LNCaP clone FGC (cell line): ENCODE results near the gene CYP4F11.
"Not testable (repeated sequence)": the region's sequence is repeated elsewhere in the genome, so short reads cannot be mapped to it uniquely, and the experiment has no call there.

ENCODE experiments used
- DNase-seq: peaks from one replicate; pipeline ENCODE4 v3.0.0-alpha.2; 2011; ENCODE audit warnings: low read depth
- H3K4me3 ChIP-seq: 2 replicates; pipeline ENCODE4 v1.5.1; 2011; ENCODE audit warnings: mild to moderate bottlenecking, low read depth, low read length, control low read depth
- TF ChIP-seq, protein P1 (sequence below): IDR thresholded peaks from 2 replicates; pipeline ENCODE4 v1.5.1; 2012; ENCODE audit warnings: mild to moderate bottlenecking; ENCODE audit not compliant: control insufficient read depth, insufficient read depth; ENCODE audit errors: extremely low read depth

The CYP4F11 gene

DNA sequence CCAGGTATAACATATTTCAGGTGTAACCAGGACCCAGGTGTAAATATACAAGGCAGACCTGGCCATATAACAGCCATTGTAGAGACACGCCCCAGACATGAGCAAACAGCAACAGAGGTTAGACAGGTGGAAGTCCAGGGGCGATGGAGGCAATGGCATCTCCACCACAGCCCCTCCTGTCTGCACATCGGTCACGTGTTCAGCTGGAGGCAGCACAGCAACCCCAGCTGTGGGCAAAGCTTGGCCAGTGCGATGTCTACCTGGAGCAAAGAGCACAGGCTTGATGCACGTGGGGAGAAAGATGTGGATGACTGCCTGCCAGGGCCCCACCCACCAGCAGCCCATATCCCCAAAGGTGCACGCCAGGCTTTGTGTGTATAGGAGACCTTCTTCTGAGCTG is 40.9 kb downstream of the CYP4F11 start:
- no peak overlapping the region for H3K4me3 ChIP-seq
- TF ChIP-seq, protein P1, sequence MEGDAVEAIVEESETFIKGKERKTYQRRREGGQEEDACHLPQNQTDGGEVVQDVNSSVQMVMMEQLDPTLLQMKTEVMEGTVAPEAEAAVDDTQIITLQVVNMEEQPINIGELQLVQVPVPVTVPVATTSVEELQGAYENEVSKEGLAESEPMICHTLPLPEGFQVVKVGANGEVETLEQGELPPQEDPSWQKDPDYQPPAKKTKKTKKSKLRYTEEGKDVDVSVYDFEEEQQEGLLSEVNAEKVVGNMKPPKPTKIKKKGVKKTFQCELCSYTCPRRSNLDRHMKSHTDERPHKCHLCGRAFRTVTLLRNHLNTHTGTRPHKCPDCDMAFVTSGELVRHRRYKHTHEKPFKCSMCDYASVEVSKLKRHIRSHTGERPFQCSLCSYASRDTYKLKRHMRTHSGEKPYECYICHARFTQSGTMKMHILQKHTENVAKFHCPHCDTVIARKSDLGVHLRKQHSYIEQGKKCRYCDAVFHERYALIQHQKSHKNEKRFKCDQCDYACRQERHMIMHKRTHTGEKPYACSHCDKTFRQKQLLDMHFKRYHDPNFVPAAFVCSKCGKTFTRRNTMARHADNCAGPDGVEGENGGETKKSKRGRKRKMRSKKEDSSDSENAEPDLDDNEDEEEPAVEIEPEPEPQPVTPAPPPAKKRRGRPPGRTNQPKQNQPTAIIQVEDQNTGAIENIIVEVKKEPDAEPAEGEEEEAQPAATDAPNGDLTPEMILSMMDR: no peak
- DNase-seq: no peak

DNA sequence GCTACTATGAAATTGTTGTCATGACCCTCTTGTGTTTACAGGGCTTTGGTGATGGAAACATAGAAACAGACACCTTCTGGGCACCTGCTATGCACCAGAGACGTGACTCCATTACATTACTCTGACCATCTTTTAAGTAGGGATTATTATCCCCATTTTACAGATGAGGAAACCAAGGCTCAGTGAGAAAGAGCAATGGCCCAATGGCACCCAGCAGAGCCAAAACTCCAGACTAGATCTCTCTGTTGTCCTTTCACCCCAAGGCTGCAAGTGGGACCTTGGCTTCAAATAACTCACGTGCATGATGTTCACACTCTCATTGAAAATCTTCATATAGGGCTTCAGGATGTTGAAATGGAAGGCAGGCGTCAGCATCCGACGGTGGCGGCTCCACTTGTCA is 42.3 kb downstream of the CYP4F11 start:
- no peak overlapping the region for H3K4me3 ChIP-seq
- TF ChIP-seq, protein P1: no peak
- DNase-seq: no peak

DNA sequence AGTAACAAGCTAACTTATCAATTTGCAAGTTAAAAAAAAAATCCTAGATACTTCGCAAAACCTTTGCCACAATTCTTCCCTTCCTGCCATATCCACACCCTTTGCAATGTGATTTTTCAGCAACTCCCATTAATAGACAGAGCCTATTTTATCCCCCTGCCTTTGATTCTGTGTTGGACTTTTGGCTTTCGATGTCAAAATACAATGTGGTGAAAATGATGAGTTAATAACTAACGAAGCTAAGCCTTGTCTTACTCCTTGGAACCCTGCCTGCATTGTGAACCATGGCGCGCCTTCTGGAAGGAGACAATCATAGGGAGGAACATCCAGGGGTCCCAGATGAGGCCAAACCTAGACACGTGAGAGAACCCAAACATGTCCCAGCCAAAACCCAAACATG is 42.9 kb downstream of the CYP4F11 start:
- no peak overlapping the region for H3K4me3 ChIP-seq
- DNase-seq: no peak
- TF ChIP-seq, protein P1: no peak

DNA sequence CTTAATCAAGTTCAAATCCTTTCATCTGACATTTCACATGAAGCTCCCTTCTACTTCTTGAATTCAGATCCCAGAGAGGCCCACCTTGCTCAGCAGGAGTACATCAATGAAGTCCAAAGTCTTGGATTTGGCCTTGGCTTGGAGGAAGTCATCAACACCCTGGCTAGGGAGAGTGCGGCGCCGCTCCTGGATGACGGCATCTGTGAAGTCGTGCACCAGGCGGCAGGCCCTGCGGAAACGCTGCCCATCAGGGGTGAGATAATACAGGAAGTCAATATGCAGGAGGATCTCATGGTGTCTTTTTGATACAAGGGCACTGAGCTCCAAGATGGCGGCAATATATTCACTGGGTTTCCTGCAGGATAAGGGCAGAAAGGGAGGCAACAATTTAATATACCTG is 45.0 kb downstream of the CYP4F11 start:
- DNase-seq, H3K4me3 ChIP-seq: not testable (repeated sequence)

DNA sequence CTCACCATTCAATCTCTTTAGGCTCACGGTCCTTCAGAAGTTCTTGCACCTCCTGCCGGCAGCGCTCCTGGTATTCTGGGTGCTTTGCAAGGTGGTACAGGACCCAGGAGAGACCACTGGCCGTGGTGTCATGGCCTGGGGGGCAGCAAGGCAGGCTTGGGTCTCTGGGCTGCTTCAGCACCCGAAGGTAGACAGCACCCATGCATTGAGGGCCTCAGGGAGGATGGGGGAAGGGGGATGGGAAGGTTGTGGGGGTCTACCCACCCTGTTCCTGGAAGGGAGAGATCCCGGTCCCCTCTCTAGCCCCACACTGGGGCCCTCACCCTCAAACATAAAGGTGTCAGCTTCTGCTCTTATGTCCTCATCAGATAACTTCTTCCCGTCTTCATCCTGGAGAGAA is 48.4 kb downstream of the CYP4F11 start:
- H3K4me3 ChIP-seq: no peak overlapping the region
- TF ChIP-seq, protein P1: no peak
- no peak for DNase-seq

DNA sequence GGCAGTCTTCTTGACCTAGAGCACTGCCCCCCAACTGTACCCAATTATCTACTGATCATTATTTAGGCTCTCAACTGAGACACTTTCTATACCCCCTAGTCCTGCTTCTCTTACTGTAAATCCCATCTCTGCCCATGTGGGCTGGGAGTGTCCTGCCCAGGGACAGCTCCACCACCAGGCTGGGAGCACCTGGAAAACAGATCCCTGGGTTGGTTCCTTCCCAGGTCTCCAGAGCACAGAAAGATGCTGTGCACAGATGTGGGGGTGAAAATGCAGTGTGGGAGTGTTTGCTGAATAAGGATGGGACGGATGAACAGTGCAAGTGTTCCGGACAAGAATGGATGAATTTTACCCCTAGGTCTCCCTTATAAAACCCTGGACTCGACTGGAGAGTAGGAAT is 49.2 kb downstream of the CYP4F11 start:
- no peak overlapping the region for H3K4me3 ChIP-seq
- TF ChIP-seq, protein P1: no peak
- no peak for DNase-seq

DNA sequence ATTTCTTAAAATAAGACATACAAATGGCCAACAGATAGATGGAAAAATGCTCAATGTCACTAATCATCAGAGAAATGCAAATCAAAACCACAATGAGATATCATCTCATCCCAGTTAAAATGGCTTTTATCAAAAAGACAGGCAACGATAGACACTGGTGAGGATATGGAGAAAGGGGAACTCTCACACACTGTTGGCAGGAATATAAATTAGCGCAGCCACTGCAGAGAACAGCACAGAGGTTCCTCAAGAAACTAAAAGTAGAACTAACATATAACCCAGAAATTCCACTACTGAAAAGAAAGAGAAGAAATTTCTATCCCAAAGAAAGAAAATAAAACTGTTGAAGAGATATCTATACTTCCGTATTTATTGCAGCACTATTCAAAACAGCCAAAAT is 51.0 kb downstream of the CYP4F11 start:
- not testable (repeated sequence) for H3K4me3 ChIP-seq, DNase-seq

DNA sequence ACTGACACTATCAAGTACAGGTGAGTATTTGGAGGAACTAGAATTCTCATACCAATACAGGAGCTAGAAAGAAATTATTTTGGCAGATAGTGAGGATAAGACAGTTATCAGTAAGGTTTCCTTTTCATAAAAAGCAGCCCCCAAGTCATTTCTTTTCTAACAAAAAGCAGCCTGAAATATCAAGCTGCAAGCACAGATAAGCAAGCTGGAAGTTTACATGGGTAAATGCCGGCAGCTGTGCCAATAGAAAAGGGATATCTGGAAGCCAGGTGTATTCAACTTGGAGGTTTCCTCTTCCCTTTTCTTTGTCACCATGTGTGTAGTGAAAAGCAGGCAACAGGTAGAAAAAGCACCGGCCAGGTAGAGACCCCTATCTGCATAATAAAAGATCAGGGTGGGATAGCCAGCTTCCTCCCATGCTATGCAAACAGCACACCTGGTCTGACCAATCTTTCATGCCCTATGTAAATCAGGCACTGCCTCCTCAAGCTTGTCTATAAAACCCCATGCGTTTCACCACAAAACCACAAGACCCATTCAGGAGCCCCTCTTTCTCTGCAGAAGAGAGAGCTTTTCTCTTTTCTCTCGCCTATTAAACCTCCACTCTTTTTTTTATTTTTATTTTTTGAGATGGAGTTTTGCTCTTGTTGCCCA is 59.4 kb downstream of the CYP4F11 start:
- no peak overlapping the region for H3K4me3 ChIP-seq
- no peak for DNase-seq
- TF ChIP-seq, protein P1: no peak

DNA sequence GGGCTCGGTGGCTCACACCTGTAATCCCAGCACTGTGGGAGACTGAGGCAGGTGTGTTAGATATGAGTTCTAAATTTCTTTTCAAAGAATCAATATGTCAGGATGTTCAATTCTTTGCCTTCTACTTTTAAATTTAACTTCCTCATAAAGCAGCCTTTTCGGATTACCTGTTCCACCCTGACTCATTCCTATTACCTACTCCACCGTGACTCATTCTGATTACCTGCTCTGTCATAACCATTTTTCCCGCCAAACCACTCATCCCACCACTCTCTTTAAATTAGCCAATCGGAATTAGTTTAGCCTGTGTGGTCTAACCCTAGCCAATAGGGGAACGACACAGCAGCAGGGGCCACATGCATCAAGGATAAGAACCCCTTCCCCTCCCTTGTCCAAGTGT is 60.6 kb downstream of the CYP4F11 start:
- not testable (repeated sequence) for H3K4me3 ChIP-seq, DNase-seq
